OCI-LY7 (cell line): ENCODE data around the gene HOXA3.

ENCODE experiments used
- EZH2phosphoT487 ChIP-seq: fragments of 200-600 bp; sonication (generic); IDR thresholded peaks from 2 replicates; pipeline ENCODE4 v1.6.1; 2018; ENCODE audit warnings: low read depth, borderline replicate concordance, mild to moderate bottlenecking, mixed run types, antibody characterized with exemption, low read length, moderate library complexity, mixed read lengths
- TF ChIP-seq, protein P1 (sequence below): fragments of 200-600 bp; sonication (generic); conservative IDR thresholded peaks from 2 replicates; pipeline ENCODE4 v1.5.1; 2014; ENCODE audit warnings: mild to moderate bottlenecking, antibody characterized with exemption, low read length, moderate library complexity, mixed read lengths

DNA sequence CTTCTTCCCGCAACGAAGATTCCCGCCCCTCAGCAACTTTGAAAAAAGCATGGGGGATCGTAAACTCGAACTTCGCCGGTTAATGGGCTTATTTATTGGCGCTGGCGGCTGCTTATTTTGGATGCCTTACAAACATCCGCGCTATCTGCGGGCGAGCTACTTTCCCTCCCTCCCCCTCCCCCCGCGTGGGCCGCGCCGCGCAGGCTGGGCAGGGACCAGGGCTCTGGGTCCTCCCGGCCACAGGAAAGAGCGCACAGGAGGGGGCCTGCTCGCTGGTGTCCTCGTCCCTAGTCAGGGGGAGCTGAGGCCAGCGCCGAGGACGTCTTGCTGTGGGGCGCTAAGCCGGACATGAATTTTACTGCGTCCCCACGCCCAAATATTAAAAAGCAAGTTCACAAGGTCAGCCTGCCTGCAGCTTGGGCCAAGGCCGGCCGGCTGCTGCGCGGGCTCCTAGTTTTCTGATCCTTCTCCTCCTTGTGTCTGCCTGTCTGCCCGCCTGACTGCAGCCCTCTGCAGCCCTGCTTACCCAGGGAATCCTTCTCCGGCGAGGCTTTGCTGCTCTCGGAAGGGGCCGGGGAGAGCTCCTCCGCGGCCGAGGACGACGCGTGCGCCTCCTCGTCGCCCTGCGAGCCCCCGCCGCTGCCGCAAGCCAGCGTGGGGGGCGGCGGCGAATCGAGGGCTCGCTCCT is 20.6 kb upstream of the HOXA3 start:
- TF ChIP-seq, protein P1, sequence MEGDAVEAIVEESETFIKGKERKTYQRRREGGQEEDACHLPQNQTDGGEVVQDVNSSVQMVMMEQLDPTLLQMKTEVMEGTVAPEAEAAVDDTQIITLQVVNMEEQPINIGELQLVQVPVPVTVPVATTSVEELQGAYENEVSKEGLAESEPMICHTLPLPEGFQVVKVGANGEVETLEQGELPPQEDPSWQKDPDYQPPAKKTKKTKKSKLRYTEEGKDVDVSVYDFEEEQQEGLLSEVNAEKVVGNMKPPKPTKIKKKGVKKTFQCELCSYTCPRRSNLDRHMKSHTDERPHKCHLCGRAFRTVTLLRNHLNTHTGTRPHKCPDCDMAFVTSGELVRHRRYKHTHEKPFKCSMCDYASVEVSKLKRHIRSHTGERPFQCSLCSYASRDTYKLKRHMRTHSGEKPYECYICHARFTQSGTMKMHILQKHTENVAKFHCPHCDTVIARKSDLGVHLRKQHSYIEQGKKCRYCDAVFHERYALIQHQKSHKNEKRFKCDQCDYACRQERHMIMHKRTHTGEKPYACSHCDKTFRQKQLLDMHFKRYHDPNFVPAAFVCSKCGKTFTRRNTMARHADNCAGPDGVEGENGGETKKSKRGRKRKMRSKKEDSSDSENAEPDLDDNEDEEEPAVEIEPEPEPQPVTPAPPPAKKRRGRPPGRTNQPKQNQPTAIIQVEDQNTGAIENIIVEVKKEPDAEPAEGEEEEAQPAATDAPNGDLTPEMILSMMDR, result no peak
- no peak for TF ChIP-seq EZH2phosphoT487
